HEK293 (cell line): ENCODE results near the gene MGAM2.

Experiments
- CTCF ChIA-PET: fragments of 350-600 bp; formaldehyde crosslinking; extraction: SDS; loops from one replicate; lab custom pipeline; 2021; ENCODE audit warnings: antibody characterized with exemption; lab: Yijun Ruan, JAX
- POLR2A ChIA-PET: fragments of 300-600 bp; formaldehyde crosslinking; extraction: SDS; loops from one replicate; lab custom pipeline; 2020; ENCODE audit warnings: antibody characterized with exemption, inconsistent platforms; lab: Yijun Ruan, JAX
- H3K27ac ChIP-seq: fragments of 200-500 bp; sonication (Bioruptor generic); 2 replicates; pipeline ENCODE4 v1.5.1; 2014; ENCODE audit warnings: low read depth, low read length, control low read depth, inconsistent platforms; ENCODE audit errors: extremely low read depth
- H3K36me3 ChIP-seq, 2 experiments: fragments of 200-500 bp in 1 of 2; sonication (Bioruptor generic) in 1 of 2; 1 replicate in 1 of 2; 2 replicates in 1 of 2; pipeline ENCODE4 v1.5.1; 2014 to 2017; ENCODE audit warnings: inconsistent platforms in 2 of 2, low read length in 2 of 2; ENCODE audit not compliant: control insufficient read depth in 2 of 2, insufficient read depth in 1 of 2
- H3K4me1 ChIP-seq: fragments of 200-500 bp; sonication (Bioruptor generic); 2 replicates; pipeline ENCODE4 v1.5.1; 2014; ENCODE audit warnings: mild to moderate bottlenecking, low read length, inconsistent platforms; ENCODE audit not compliant: control insufficient read depth, insufficient read depth
- H3K4me3 ChIP-seq: 2 replicates; pipeline ENCODE4 v1.5.1; 2011; ENCODE audit warnings: low read depth, mild to moderate bottlenecking, control low read depth, low read length, moderate library complexity
- H3K9me3 ChIP-seq: fragments of 200-500 bp; sonication (Bioruptor generic); 2 replicates; pipeline ENCODE4 v1.5.1; 2014; ENCODE audit warnings: low read depth, low read length, inconsistent platforms; ENCODE audit not compliant: control insufficient read depth, insufficient read depth
- EGR2 ChIP-seq: fragments of 450-650 bp; formaldehyde crosslinking; IDR thresholded peaks from 2 replicates; pipeline ENCODE4 v1.5.1; 2016; ENCODE audit warnings: low read depth, missing biosample characterization, missing genetic modification characterization
- GLI4 ChIP-seq: fragments of 450-650 bp; formaldehyde crosslinking; IDR thresholded peaks from 2 replicates; pipeline ENCODE4 v1.5.1; 2016; ENCODE audit warnings: missing biosample characterization, missing genetic modification characterization
- KLF1 ChIP-seq: fragments of 450-650 bp; formaldehyde crosslinking; IDR thresholded peaks from 2 replicates; pipeline ENCODE4 v1.5.1; 2016; ENCODE audit warnings: missing biosample characterization, missing genetic modification characterization
- KLF10 ChIP-seq: fragments of 450-650 bp; IDR thresholded peaks from 2 replicates; pipeline ENCODE4 v1.5.1; 2018; ENCODE audit warnings: missing biosample characterization, mild to moderate bottlenecking, missing genetic modification characterization
- KLF17 ChIP-seq: fragments of 450-650 bp; formaldehyde crosslinking; IDR thresholded peaks from 2 replicates; pipeline ENCODE4 v1.5.1; 2016; ENCODE audit warnings: missing biosample characterization, missing genetic modification characterization
- OSR2 ChIP-seq: fragments of 450-650 bp; formaldehyde crosslinking; IDR thresholded peaks from 2 replicates; pipeline ENCODE4 v1.5.1; 2016; ENCODE audit warnings: missing biosample characterization, missing genetic modification characterization
- RBAK ChIP-seq: fragments of 450-650 bp; formaldehyde crosslinking; IDR thresholded peaks from 2 replicates; pipeline ENCODE4 v1.5.1; 2016; ENCODE audit warnings: missing biosample characterization, missing genetic modification characterization
- REPIN1 ChIP-seq: fragments of 450-650 bp; formaldehyde crosslinking; IDR thresholded peaks from 2 replicates; pipeline ENCODE4 v1.5.1; 2017; ENCODE audit warnings: missing biosample characterization, missing genetic modification characterization, low read depth
- REST ChIP-seq: fragments of 450-650 bp; formaldehyde crosslinking; IDR thresholded peaks from 2 replicates; pipeline ENCODE4 v1.5.1; 2016; ENCODE audit warnings: missing biosample characterization, missing genetic modification characterization
- SCRT1 ChIP-seq: fragments of 450-650 bp; formaldehyde crosslinking; IDR thresholded peaks from 2 replicates; pipeline ENCODE4 v1.5.1; 2016; ENCODE audit warnings: missing biosample characterization, missing genetic modification characterization, borderline replicate concordance
- TRIM28 ChIP-seq: IDR thresholded peaks from 2 replicates; pipeline ENCODE4 v1.6.1; 2011; ENCODE audit warnings: low read length, control low read depth, borderline replicate concordance
- ZEB2 ChIP-seq: fragments of 450-650 bp; formaldehyde crosslinking; IDR thresholded peaks from 2 replicates; pipeline ENCODE4 v1.5.1; 2016; ENCODE audit warnings: missing biosample characterization, missing genetic modification characterization
- ZIC2 ChIP-seq: fragments of 450-650 bp; formaldehyde crosslinking; IDR thresholded peaks from 2 replicates; pipeline ENCODE4 v1.5.1; 2016; ENCODE audit warnings: missing biosample characterization, missing genetic modification characterization
- ZNF221 ChIP-seq: fragments of 450-650 bp; formaldehyde crosslinking; IDR thresholded peaks from 2 replicates; pipeline ENCODE4 v1.5.1; 2017; ENCODE audit warnings: missing biosample characterization, missing genetic modification characterization, borderline replicate concordance
- ZNF23 ChIP-seq: fragments of 450-650 bp; formaldehyde crosslinking; IDR thresholded peaks from 2 replicates; pipeline ENCODE4 v1.5.1; 2016; ENCODE audit warnings: missing biosample characterization, missing genetic modification characterization, borderline replicate concordance
- ZNF433 ChIP-seq: fragments of 450-650 bp; formaldehyde crosslinking; IDR thresholded peaks from 2 replicates; pipeline ENCODE4 v1.5.1; 2016; ENCODE audit warnings: missing biosample characterization, missing genetic modification characterization, low read depth
- ZNF518A ChIP-seq: fragments of 450-650 bp; formaldehyde crosslinking; conservative IDR thresholded peaks from 2 replicates; pipeline ENCODE4 v1.5.1; 2016; ENCODE audit warnings: low read depth, missing biosample characterization, missing genetic modification characterization
- ZNF776 ChIP-seq: fragments of 450-650 bp; formaldehyde crosslinking; IDR thresholded peaks from 2 replicates; pipeline ENCODE4 v1.5.0; 2017; ENCODE audit warnings: missing biosample characterization, missing genetic modification characterization, borderline replicate concordance
- ZSCAN18 ChIP-seq: fragments of 450-650 bp; formaldehyde crosslinking; IDR thresholded peaks from 2 replicates; pipeline ENCODE4 v1.5.1; 2016; ENCODE audit warnings: missing biosample characterization, missing genetic modification characterization

The MGAM2 gene

GRCh38 chr7:142161921-142162320, 50.4 kb downstream of the MGAM2 start (continued):
- TF ChIP-seq KLF17 (tag by site-specific recombination), result no peak
- TF ChIP-seq KLF10, result no peak
- TF ChIP-seq ZNF221, result no peak
- no peak for TF ChIP-seq RBAK (tag by site-specific recombination)
- no peak for TF ChIP-seq ZNF23 (tag by site-specific recombination)
- no peak for TF ChIP-seq SCRT1
- no peak for TF ChIP-seq KLF1 (tag by site-specific recombination)
- TF ChIP-seq EGR2 (tag by site-specific recombination), result no peak
- no peak for TF ChIP-seq OSR2 (tag by site-specific recombination)

GRCh38 chr7:142168746-142169145, 57.2 kb downstream of the MGAM2 start:
- peak; percentile 93 for TF ChIP-seq REST (tag by site-specific recombination)
- no peak for TF ChIP-seq ZNF776 (tag by site-specific recombination)
- ChIA-PET POLR2A (no interaction called here), CTCF (no interaction called here)
- Histone ChIP-seq H3K36me3 (no peaks in the 10 kb centered on the region), H3K9me3 (no peaks in the 10 kb centered on the region), H3K4me1 (no peaks in the 10 kb centered on the region), H3K4me3 (no peak overlapping the region), H3K27ac (no peak overlapping the region)

- CTCF ChIA-PET, result no interaction called here
- no peak overlapping the region for H3K27ac ChIP-seq
- H3K36me3 ChIP-seq, result no peaks in the 10 kb centered on the region
- no peaks in the 10 kb centered on the region for H3K4me1 ChIP-seq
- TF ChIP-seq ZIC2 (tag by site-specific recombination), result no peak
- no peak for TF ChIP-seq ZEB2 (tag by site-specific recombination)
- TF ChIP-seq ZNF433, result no peak
- TF ChIP-seq TRIM28, result no peak
- TF ChIP-seq, all 188 proteins: peak for 0
- Histone ChIP-seq H3K9me3 (no peaks in the 10 kb centered on the region), H3K4me3 (no peak overlapping the region)
- POLR2A ChIA-PET, result no interaction called here
Measured at GRCh38 chr7:142172932-142173331, 61.4 kb downstream of the MGAM2 start.

GRCh38 chr7:142174441-142174840, 62.9 kb downstream of the MGAM2 start:
- H3K4me3 ChIP-seq, result no peak overlapping the region
- H3K27ac ChIP-seq, result no peak overlapping the region
- no peaks in the 10 kb centered on the region for H3K9me3 ChIP-seq
- CTCF ChIA-PET, result interaction anchor here (1.0 kb wide), 1 partner anchor 21 kb away, joined by 4 read pairs; no protein-coding TSS in a partner anchor
- POLR2A ChIA-PET, result no interaction called here
- H3K36me3 ChIP-seq, result no peaks in the 10 kb centered on the region
- no peaks in the 10 kb centered on the region for H3K4me1 ChIP-seq
- TF ChIP-seq GLI4 (tag by site-specific recombination) (no peak), ZNF221 (no peak), ZNF518A (no peak), ZSCAN18 (tag by site-specific recombination) (no peak), REPIN1 (tag by site-specific recombination) (no peak)
